GM12891 (cell line): ENCODE results near the gene DIABLO. TPM values are rescaled to one million over a fixed set of nuclear protein-coding genes. Genes with fewer than 3 reads are reported as not detected.
"Not testable (repeated sequence)": the region's sequence is repeated elsewhere in the genome, so short reads cannot be mapped to it uniquely, and the experiment has no call there.

Source experiments
- DNase-seq: peaks from one replicate; pipeline ENCODE4 v3.0.0; 2011; ENCODE audit warnings: low spot score; ENCODE audit not compliant: insufficient read length
- FAIRE-seq: peaks from 2 replicates; lab custom pipeline; 2011; peaks lifted over from hg19 to GRCh38; lab: Jason Lieb, UNC
- PAX5 ChIP-seq: IDR thresholded peaks from 2 replicates; pipeline ENCODE4 v1.6.1; 2011; ENCODE audit warnings: low read length, moderate library complexity, mild to moderate bottlenecking; ENCODE audit not compliant: insufficient read depth, severe bottlenecking
- POLR2A ChIP-seq: IDR thresholded peaks from 2 replicates; pipeline ENCODE4 v1.6.1; 2011; ENCODE audit warnings: low read depth, low read length, control low read depth
- POLR2AphosphoS5 ChIP-seq: IDR thresholded peaks from 2 replicates; pipeline ENCODE4 v1.6.1; 2011; ENCODE audit warnings: low read depth, low read length, control low read depth
- POU2F2 ChIP-seq: IDR thresholded peaks from 2 replicates; pipeline ENCODE4 v1.6.1; 2011; ENCODE audit warnings: low read depth, mild to moderate bottlenecking, control low read depth, low read length, moderate library complexity
- SPI1 ChIP-seq: IDR thresholded peaks from 2 replicates; pipeline ENCODE4 v1.6.1; 2011; ENCODE audit warnings: low read depth, low read length, control low read depth
- TAF1 ChIP-seq: IDR thresholded peaks from 2 replicates; pipeline ENCODE4 v1.6.1; 2011; ENCODE audit warnings: low read depth, low read length, control low read depth
- polyA plus RNA-seq: library from polyadenylated mRNA; unstranded; fragments of >200 nt; gene quantifications from one replicate; pipeline ENCODE4 v1.2.1, GENCODE V29; 2012; ENCODE audit warnings: low read depth, missing spikeins, inconsistent platforms; ENCODE audit not compliant: missing spikeins

The DIABLO gene
- polyA plus RNA-seq: 37.8 TPM

GRCh38 chr12:122225683-122226365 is at the start of gene DIABLO:
DIABLO (minus strand) TSS chr12:122226052; CDS start chr12:122226014, 38 bp downstream.
- TF ChIP-seq TAF1: peak; percentile 97
- no peak for TF ChIP-seq PAX5
- TF ChIP-seq POLR2A: peak; percentile 90
- peak; percentile 70; the same call in 1 of the 2 replicates for TF ChIP-seq POU2F2
- TF ChIP-seq SPI1: 0 out of 2 replicates have a peak, but pooled peaks have one; percentile 14
- TF ChIP-seq POLR2AphosphoS5: peak; percentile 92
- peak; percentile 94 for DNase-seq
- peak; percentile 100 for FAIRE-seq

- TF ChIP-seq PAX5: no peak
- TF ChIP-seq POLR2A: no peak
- no peak for TF ChIP-seq TAF1
- TF ChIP-seq SPI1: no peak
- TF ChIP-seq POU2F2: no peak
- TF ChIP-seq POLR2AphosphoS5: no peak
- DNase-seq: no peak
- FAIRE-seq: no peak
These were observed 49.6 kb upstream of the DIABLO start for GRCh38 chr12:122275459-122275858.

GRCh38 chr12:122266230-122266901 is 40.5 kb upstream of the DIABLO start, which contains the start of gene VPS33A:
VPS33A (minus strand) TSS chr12:122266494; CDS start chr12:122266408, 86 bp downstream.
- DNase-seq (peak; percentile 88), FAIRE-seq (peak; percentile 98)
- TF ChIP-seq POU2F2: peak; percentile 66; the same call in 1 of the 2 replicates
- peak; percentile 48; the same call in 1 of the 2 replicates for TF ChIP-seq SPI1
- TF ChIP-seq TAF1: peak; percentile 82
- peak; percentile 92 for TF ChIP-seq POLR2AphosphoS5
- TF ChIP-seq POLR2A: peak; percentile 91
- TF ChIP-seq PAX5: peak; percentile 10

GRCh38 chr12:122265886-122266229 is 40.0 kb upstream of the DIABLO start:
- DNase-seq (no peak), FAIRE-seq (no peak)
- no peak for TF ChIP-seq POLR2AphosphoS5
- TF ChIP-seq POLR2A: no peak
- TF ChIP-seq SPI1: no peak
- TF ChIP-seq POU2F2: no peak
- no peak for TF ChIP-seq PAX5
- no peak for TF ChIP-seq TAF1

GRCh38 chr12:122265476-122265875 is 39.6 kb upstream of the DIABLO start:
- TF ChIP-seq POLR2A (no peak), TAF1 (no peak), POLR2AphosphoS5 (no peak), PAX5 (no peak), POU2F2 (no peak), SPI1 (no peak)
- no peak for DNase-seq

GRCh38 chr12:122260735-122261134 is 34.9 kb upstream of the DIABLO start:
- not testable (repeated sequence) for FAIRE-seq

More at GRCh38 chr12:122265476-122265875, 39.6 kb upstream of the DIABLO start:
- FAIRE-seq: no peak

GRCh38 chr12:122258939-122259338 is 33.1 kb upstream of the DIABLO start:
- not testable (repeated sequence) for FAIRE-seq, DNase-seq

More at GRCh38 chr12:122260735-122261134, 34.9 kb upstream of the DIABLO start:
- DNase-seq: not testable (repeated sequence)

- not testable (repeated sequence) for DNase-seq, FAIRE-seq
These were observed 32.6 kb upstream of the DIABLO start for GRCh38 chr12:122258462-122258861.

- DNase-seq: no peak
- no peak for FAIRE-seq
- TF ChIP-seq POLR2AphosphoS5 (no peak), PAX5 (no peak), SPI1 (no peak), TAF1 (no peak), POU2F2 (no peak), POLR2A (no peak)
These were observed 24.7 kb upstream of the DIABLO start for GRCh38 chr12:122250536-122250935.

GRCh38 chr12:122250047-122250446 is 24.2 kb upstream of the DIABLO start:
- no peak for DNase-seq
- no peak for FAIRE-seq
- no peak for TF ChIP-seq PAX5
- TF ChIP-seq POLR2AphosphoS5: no peak
- TF ChIP-seq POU2F2: no peak
- TF ChIP-seq SPI1: no peak
- TF ChIP-seq TAF1: no peak
- TF ChIP-seq POLR2A: no peak
